OCI-LY1 (cell line): ENCODE results near the gene DYNC1I1.

ENCODE experiments used
- CTCF ChIP-seq: fragments of 200-600 bp; sonication (generic), shearing (Covaris generic); IDR thresholded peaks from 2 replicates; pipeline ENCODE4 v1.5.1; 2017; ENCODE audit warnings: mild to moderate bottlenecking, antibody characterized with exemption, low read length, moderate library complexity, mixed read lengths
- EZH2 ChIP-seq: fragments of 200-600 bp; sonication (generic), shearing (Covaris generic); IDR thresholded peaks from 2 replicates; pipeline ENCODE4 v1.8.0; 2017; ENCODE audit warnings: borderline replicate concordance, mixed run types, mild to moderate bottlenecking, antibody characterized with exemption, low read length, moderate library complexity, mixed read lengths

DNA sequence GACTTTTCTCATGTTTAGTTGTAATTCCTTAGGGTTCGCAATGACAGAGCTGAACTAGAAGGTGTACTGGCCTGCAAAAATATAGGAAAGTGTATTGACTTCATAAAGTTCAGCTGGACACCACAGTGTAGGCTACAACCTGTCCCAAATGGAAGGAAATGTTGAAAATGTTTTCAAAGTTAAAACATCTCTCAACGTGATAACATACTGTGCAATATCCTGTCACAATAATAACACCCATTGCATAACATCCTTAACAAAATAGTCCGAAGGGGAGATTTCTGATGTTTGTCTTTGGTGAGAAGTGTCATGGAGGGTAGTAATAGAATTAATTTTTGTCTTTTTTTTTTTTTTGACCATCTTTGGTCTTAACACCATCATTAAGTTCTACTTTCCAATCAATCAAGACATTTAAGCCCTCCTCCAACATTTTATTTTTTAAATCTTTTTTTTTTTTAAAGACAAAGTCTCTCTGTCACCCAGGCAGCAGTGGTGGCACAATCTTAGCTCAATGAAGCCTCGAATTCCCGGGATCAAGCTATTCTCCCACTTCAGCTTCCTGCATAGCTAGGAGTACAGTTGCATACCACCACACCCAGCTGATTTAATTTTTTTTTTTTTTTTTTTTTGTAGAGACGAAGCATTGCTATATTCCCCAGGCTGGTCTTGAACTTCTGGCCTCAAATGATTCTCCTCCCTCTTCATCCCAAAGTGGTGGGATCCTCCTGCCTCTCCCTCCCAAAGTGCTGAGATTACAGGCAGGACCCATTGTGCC, 45.7 kb downstream of the DYNC1I1 start:
- no peak for TF ChIP-seq EZH2
- TF ChIP-seq CTCF: no peak
